Naive thymus-derived CD4-positive, alpha-beta T cell (primary cell): Measurements from ENCODE around the gene LSAMP. TPM values are rescaled to one million over a fixed set of nuclear protein-coding genes. Genes with fewer than 3 reads are reported as not detected.

Source experiments
- ATAC-seq: fragments of 150-1000 bp; cut with Tn5 transposase; 2 replicates; pipeline ENCODE4 v1.10.0; 2021; ENCODE audit warnings: mild to moderate bottlenecking, moderate library complexity
- CTCF ChIA-PET: fragments of 350-600 bp; sonication (Branson Sonifier 250); formaldehyde crosslinking; loops from one replicate; lab custom pipeline; 2021; ENCODE audit warnings: antibody characterized with exemption; lab: Charles Lee
- POLR2A ChIA-PET: fragments of 350-600 bp; sonication (Branson Sonifier 250); formaldehyde crosslinking; loops from one replicate; lab custom pipeline; 2021; ENCODE audit warnings: antibody characterized with exemption, inconsistent platforms; lab: Charles Lee
- DNase-seq, 9 donors: peaks; one replicate each; pipeline versions ENCODE4 v3.0.0 to v3.0.0-alpha.2; 2020 to 2022; ENCODE audit warnings: mixed read lengths in 1 of 9
- H3K27ac ChIP-seq: one replicate; pipeline ENCODE4 v1.7.0; 2013; ENCODE audit warnings: mild to moderate bottlenecking, low read depth, low read length, moderate library complexity
- H3K27me3 ChIP-seq, 2 donors: one replicate each; pipeline ENCODE4 v1.7.0; 2013; ENCODE audit warnings: low read length in 2 of 2, mild to moderate bottlenecking in 2 of 2, moderate library complexity in 2 of 2; ENCODE audit not compliant: control insufficient read depth in 2 of 2, insufficient read depth in 2 of 2
- H3K36me3 ChIP-seq, 3 experiments: 1 replicate in 2 of 3; 2 replicates in 1 of 3; pipeline ENCODE4 v1.7.0; 2013; ENCODE audit warnings: low read length in 3 of 3, mild to moderate bottlenecking in 3 of 3, moderate library complexity in 1 of 3; ENCODE audit not compliant: insufficient read depth in 3 of 3, control insufficient read depth in 2 of 3
- H3K4me1 ChIP-seq, 2 donors: one replicate each; pipeline ENCODE4 v1.7.0; 2013; ENCODE audit warnings: low read length in 2 of 2, mild to moderate bottlenecking in 2 of 2, moderate library complexity in 1 of 2; ENCODE audit not compliant: control insufficient read depth in 2 of 2, insufficient read depth in 2 of 2
- H3K4me3 ChIP-seq: 2 replicates; pipeline ENCODE4 v1.7.0; 2013; ENCODE audit warnings: mild to moderate bottlenecking, low read length
- H3K9me3 ChIP-seq, 3 experiments: 1 replicate in 2 of 3; 2 replicates in 1 of 3; pipeline ENCODE4 v1.7.0; 2013; ENCODE audit warnings: low read length in 3 of 3; ENCODE audit not compliant: control insufficient read depth in 2 of 3
- H3K27ac Mint-ChIP-seq, 9 donors: one replicate each; pipeline ENCODE4 v1.8.0; 2020 to 2022; ENCODE audit warnings: mixed read lengths in 9 of 9, mild to moderate bottlenecking in 8 of 9, moderate library complexity in 5 of 9, inconsistent platforms in 2 of 9
- H3K27me3 Mint-ChIP-seq, 5 donors: one replicate each; pipeline ENCODE4 v1.8.0; 2021 to 2022; ENCODE audit warnings: mixed read lengths in 5 of 5, mild to moderate bottlenecking in 1 of 5
- H3K36me3 Mint-ChIP-seq, 5 donors: one replicate each; pipeline ENCODE4 v1.8.0; 2020 to 2022; ENCODE audit warnings: mixed read lengths in 5 of 5, mild to moderate bottlenecking in 3 of 5, inconsistent platforms in 1 of 5
- H3K4me1 Mint-ChIP-seq, 7 donors: one replicate each; pipeline ENCODE4 v1.8.0; 2020 to 2022; ENCODE audit warnings: mixed read lengths in 7 of 7, mild to moderate bottlenecking in 3 of 7, inconsistent platforms in 1 of 7
- H3K4me3 Mint-ChIP-seq, 10 donors: one replicate each; pipeline ENCODE4 v1.8.0; 2020 to 2022; ENCODE audit warnings: mild to moderate bottlenecking in 10 of 10, mixed read lengths in 10 of 10, moderate library complexity in 6 of 10, inconsistent platforms in 2 of 10
- H3K9me3 Mint-ChIP-seq, 11 donors: one replicate each; pipeline ENCODE4 v1.8.0; 2020 to 2022; ENCODE audit warnings: mixed read lengths in 11 of 11, mild to moderate bottlenecking in 4 of 11, inconsistent platforms in 1 of 11, moderate library complexity in 1 of 11
- intact Hi-C, 2 donors: fragments of 100-400 bp; cut with micrococcal nuclease; formaldehyde crosslinking; loops; one replicate each; pipeline ENCODE4 v1.15.1; 2023
- polyA plus RNA-seq, 2 donors: library from polyadenylated mRNA; unstranded; fragments of 300-500 nt; fragmentation: Illumina TruSeq; gene quantifications; one replicate each; pipeline ENCODE4 v1.2.3, GENCODE V29; 2021
- total RNA-seq, 6 experiments: library from RNA in 5 of 6; stranded (reverse) in 5 of 6; gene quantifications; 1 replicate in 5 of 6; 2 replicates in 1 of 6; pipeline ENCODE4 v1.2.3 and lab custom pipeline; 2021 to 2026

The LSAMP gene
- total and polyA plus RNA-seq, 7 experiments from 2014 or later, result not detected

DNA sequence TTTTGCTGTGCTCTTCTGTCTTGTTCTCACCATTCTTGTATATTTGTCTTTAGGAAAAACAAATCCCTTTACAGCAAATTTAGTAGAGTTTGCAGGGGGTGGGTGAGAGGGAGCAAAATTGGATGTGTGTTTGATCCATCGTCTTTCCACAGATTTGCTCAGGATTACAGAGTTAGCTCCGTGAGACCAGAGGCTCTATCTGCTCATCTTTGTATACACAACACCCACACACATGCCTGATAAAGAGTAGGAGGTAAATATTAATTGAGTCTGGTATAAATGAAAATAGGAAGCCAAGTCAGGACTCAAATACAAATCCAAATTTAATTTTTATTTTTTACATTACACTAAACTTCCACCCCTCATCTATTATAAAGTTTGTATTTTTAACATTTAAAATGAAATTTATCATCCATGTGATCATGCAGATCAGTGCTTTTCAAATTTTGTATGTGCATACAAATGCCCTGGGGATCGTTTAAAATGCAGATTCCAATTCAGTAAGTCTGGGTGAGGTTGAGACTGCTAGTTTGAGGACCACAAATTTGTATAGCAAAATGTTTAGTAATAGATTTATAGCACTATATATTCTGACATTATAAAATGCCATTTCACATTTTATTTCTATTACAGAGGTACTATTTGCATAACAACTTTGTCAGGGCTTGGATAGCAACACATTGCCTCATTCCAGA, 326.7 kb downstream of the LSAMP start:
- H3K4me1 Mint-ChIP-seq, result no peaks in the 10 kb centered on the region
- Histone ChIP-seq H3K4me1 (no peaks in the 10 kb centered on the region), H3K36me3 (no peaks in the 10 kb centered on the region), H3K27ac (no peak overlapping the region), H3K9me3 (no peaks in the 10 kb centered on the region), H3K27me3 (no peaks in the 10 kb centered on the region), H3K4me3 (no peak overlapping the region)
- DNase-seq (no peak), ATAC-seq (no peak)
- H3K27me3 Mint-ChIP-seq, result no peaks in the 10 kb centered on the region
- H3K9me3 Mint-ChIP-seq, result peaks cover 0 to 5% (median 0%) of the 10 kb centered on the region in 11 donors
- CTCF ChIA-PET, result interaction anchor here (0.9 kb wide), 1 partner anchor 286 kb away, joined by 3 read pairs; no protein-coding TSS in a partner anchor
- POLR2A ChIA-PET, result no interaction called here
- no peak overlapping the region for H3K4me3 Mint-ChIP-seq
- intact Hi-C loops, result no loop called here
- no peak overlapping the region for H3K27ac Mint-ChIP-seq
- no peaks in the 10 kb centered on the region for H3K36me3 Mint-ChIP-seq

GRCh38 chr3:116114586-116114985, 330.7 kb downstream of the LSAMP start:
- no peaks in the 10 kb centered on the region for H3K36me3 Mint-ChIP-seq
- H3K27me3 ChIP-seq, result no peaks in the 10 kb centered on the region
- H3K27ac ChIP-seq, result no peak overlapping the region
- H3K9me3 Mint-ChIP-seq, result peaks cover 0 to 5% (median 0%) of the 10 kb centered on the region in 11 donors
- H3K4me1 ChIP-seq, result no peaks in the 10 kb centered on the region
- ChIA-PET CTCF (no interaction called here), POLR2A (interaction anchor here (0.6 kb wide), 1 partner anchor 12 kb away, joined by 4 read pairs; no protein-coding TSS in a partner anchor)
- intact Hi-C loops, result no loop called here
- H3K9me3 ChIP-seq, result no peaks in the 10 kb centered on the region
- H3K4me3 Mint-ChIP-seq, result no peak overlapping the region
- no peak for ATAC-seq
- no peaks in the 10 kb centered on the region for H3K36me3 ChIP-seq
- H3K4me3 ChIP-seq, result no peak overlapping the region
- DNase-seq, result no peak
- no peaks in the 10 kb centered on the region for H3K27me3 Mint-ChIP-seq
- no peaks in the 10 kb centered on the region for H3K4me1 Mint-ChIP-seq
- H3K27ac Mint-ChIP-seq, result no peak overlapping the region

DNA sequence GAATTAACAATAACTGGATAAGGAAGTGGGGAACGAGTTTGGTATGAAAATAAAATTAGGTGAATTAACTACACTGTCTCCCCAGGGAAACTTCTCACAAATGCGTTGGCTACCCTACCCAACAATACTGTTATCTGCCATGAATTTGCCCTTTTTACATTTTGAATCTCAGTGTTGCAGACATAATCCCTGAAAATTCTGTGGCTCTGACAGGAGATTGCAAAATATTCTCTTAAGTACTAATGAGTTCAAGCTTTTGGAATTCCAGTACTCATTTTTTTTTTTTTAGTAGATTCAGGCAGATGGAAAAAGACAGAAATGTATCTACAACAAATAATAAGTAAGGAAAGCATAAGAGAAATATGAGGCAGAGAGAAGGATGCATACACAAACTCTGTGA, 332.6 kb downstream of the LSAMP start:
- ChIA-PET CTCF (interaction anchor here (0.6 kb wide), 1 partner anchor 768 kb away, joined by 3 read pairs; no protein-coding TSS in a partner anchor), POLR2A (no interaction called here)
- peaks cover 0 to 4% (median 0%) of the 10 kb centered on the region in 11 donors for H3K9me3 Mint-ChIP-seq
- H3K36me3 Mint-ChIP-seq, result no peaks in the 10 kb centered on the region
- H3K4me3 Mint-ChIP-seq, result no peak overlapping the region
- no peaks in the 10 kb centered on the region for H3K27me3 Mint-ChIP-seq
- DNase-seq (no peak), ATAC-seq (no peak)
- intact Hi-C loops, result no loop called here
- H3K27ac Mint-ChIP-seq, result no peak overlapping the region
- Histone ChIP-seq H3K9me3 (no peaks in the 10 kb centered on the region), H3K4me1 (no peaks in the 10 kb centered on the region), H3K27ac (no peak overlapping the region), H3K4me3 (no peak overlapping the region), H3K36me3 (no peaks in the 10 kb centered on the region), H3K27me3 (no peaks in the 10 kb centered on the region)
- H3K4me1 Mint-ChIP-seq, result no peaks in the 10 kb centered on the region

- no peaks in the 10 kb centered on the region for H3K27me3 ChIP-seq
- peaks cover 0 to 4% (median 0%) of the 10 kb centered on the region in 11 donors for H3K9me3 Mint-ChIP-seq
- no peak overlapping the region for H3K4me3 ChIP-seq
- H3K27ac Mint-ChIP-seq, result no peak overlapping the region
- intact Hi-C loops, result no loop called here
- no peaks in the 10 kb centered on the region for H3K9me3 ChIP-seq
- H3K27ac ChIP-seq, result no peak overlapping the region
- no peaks in the 10 kb centered on the region for H3K4me1 ChIP-seq
- H3K4me3 Mint-ChIP-seq, result no peak overlapping the region
- no peak for ATAC-seq
- ChIA-PET CTCF (no interaction called here), POLR2A (no interaction called here)
- DNase-seq, result no peak
- no peaks in the 10 kb centered on the region for H3K27me3 Mint-ChIP-seq
- no peaks in the 10 kb centered on the region for H3K4me1 Mint-ChIP-seq
- no peaks in the 10 kb centered on the region for H3K36me3 Mint-ChIP-seq
- H3K36me3 ChIP-seq, result no peaks in the 10 kb centered on the region
Observed at GRCh38 chr3:116111765-116112164, 333.5 kb downstream of the LSAMP start.

DNA sequence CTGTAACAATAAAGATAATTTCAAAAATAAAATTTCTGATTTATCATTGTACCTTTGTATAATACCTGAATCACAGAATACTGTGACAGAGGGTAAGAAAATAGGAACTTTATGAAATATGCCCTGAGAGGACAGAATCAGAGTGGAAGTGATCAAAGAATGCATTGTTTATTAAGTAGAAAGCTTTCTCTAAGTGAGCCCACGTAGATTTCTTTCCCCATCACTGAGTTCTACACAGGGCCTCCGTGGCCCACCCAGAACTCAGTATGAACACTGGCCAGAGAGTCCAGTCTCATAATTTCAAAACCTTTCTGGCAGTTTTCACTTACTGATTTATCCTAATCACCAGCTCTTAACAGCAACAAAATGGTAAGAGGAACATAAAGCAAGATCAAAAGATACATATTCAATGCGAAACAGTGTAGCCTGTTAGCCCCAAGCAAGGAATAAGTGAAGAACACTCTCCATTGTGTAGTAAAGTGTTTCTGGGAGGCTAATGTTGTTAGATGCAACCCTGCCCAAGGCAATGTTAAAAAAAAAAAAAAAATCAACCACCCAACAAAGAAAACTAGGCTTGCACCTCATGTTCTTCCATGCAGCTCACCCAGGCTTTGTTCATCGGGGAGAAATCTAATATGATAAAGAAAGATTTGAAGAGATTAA, 341.3 kb downstream of the LSAMP start:
- Mint-ChIP-seq H3K9me3 (peaks cover 0 to 6% (median 0%) of the 10 kb centered on the region in 11 donors), H3K27ac (no peak overlapping the region), H3K27me3 (no peaks in the 10 kb centered on the region), H3K4me1 (no peaks in the 10 kb centered on the region), H3K4me3 (no peak overlapping the region), H3K36me3 (no peaks in the 10 kb centered on the region)
- intact Hi-C loops, result no loop called here
- ChIA-PET CTCF (no interaction called here), POLR2A (no interaction called here)
- Histone ChIP-seq H3K27ac (no peak overlapping the region), H3K4me3 (no peak overlapping the region), H3K9me3 (no peaks in the 10 kb centered on the region), H3K36me3 (no peaks in the 10 kb centered on the region), H3K4me1 (no peaks in the 10 kb centered on the region), H3K27me3 (no peaks in the 10 kb centered on the region)
- no peak for ATAC-seq
- no peak for DNase-seq

DNA sequence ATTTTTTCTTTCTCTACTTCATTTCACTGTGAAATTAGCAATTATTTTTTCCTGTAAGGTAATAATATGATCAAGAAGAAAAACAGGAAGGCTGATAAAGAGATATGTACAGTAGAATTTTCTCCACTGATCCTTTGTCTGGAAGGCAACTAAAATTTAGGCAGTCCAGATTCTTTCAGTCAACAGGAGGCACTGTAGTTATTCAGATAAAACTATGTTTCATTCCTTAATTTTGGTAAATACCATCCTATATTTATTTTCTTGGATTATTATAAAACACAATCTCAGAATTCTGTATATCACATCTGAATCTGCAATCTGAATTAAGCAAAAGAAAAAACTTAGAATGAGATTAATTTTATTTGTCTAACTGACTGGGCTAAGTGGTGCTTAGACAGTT, 343.2 kb downstream of the LSAMP start:
- H3K4me1 Mint-ChIP-seq, result no peaks in the 10 kb centered on the region
- H3K9me3 Mint-ChIP-seq, result peaks cover 0 to 9% (median 0%) of the 10 kb centered on the region in 11 donors
- no peaks in the 10 kb centered on the region for H3K9me3 ChIP-seq
- intact Hi-C loops, result no loop called here
- DNase-seq (no peak), ATAC-seq (no peak)
- no peaks in the 10 kb centered on the region for H3K36me3 ChIP-seq
- H3K36me3 Mint-ChIP-seq, result no peaks in the 10 kb centered on the region
- no peaks in the 10 kb centered on the region for H3K27me3 Mint-ChIP-seq
- ChIA-PET CTCF (no interaction called here), POLR2A (no interaction called here)
- H3K27ac ChIP-seq, result no peak overlapping the region
- no peak overlapping the region for H3K27ac Mint-ChIP-seq
- no peak overlapping the region for H3K4me3 Mint-ChIP-seq
- H3K27me3 ChIP-seq, result no peaks in the 10 kb centered on the region
- H3K4me1 ChIP-seq, result no peaks in the 10 kb centered on the region
- H3K4me3 ChIP-seq, result no peak overlapping the region

GRCh38 chr3:116097226-116097625, 348.1 kb downstream of the LSAMP start:
- no peak overlapping the region for H3K4me3 ChIP-seq
- no peak overlapping the region for H3K27ac ChIP-seq
- Mint-ChIP-seq H3K4me1 (no peaks in the 10 kb centered on the region), H3K27me3 (no peaks in the 10 kb centered on the region), H3K9me3 (peaks cover 0 to 17% (median 0%) of the 10 kb centered on the region in 11 donors), H3K27ac (no peak overlapping the region), H3K4me3 (no peak overlapping the region), H3K36me3 (no peaks in the 10 kb centered on the region)
- no peaks in the 10 kb centered on the region for H3K27me3 ChIP-seq
- no peaks in the 10 kb centered on the region for H3K4me1 ChIP-seq
- no peaks in the 10 kb centered on the region for H3K9me3 ChIP-seq
- ChIA-PET POLR2A (no interaction called here), CTCF (no interaction called here)
- no peak for DNase-seq
- ATAC-seq, result no peak
- intact Hi-C loops, result no loop called here
- no peaks in the 10 kb centered on the region for H3K36me3 ChIP-seq
